HG02588 (cell line): Measurements from ENCODE around the gene NUFIP2.
"Not testable (repeated sequence)": the region's sequence is repeated elsewhere in the genome, so short reads cannot be mapped to it uniquely, and the experiment has no call there.

Experiments used
- ATAC-seq: cut with Tn5 transposase; IDR thresholded peaks from one replicate; pipeline ENCODE4 v1.9.1; 2021; ENCODE audit warnings: mild to moderate bottlenecking, moderate library complexity; ENCODE audit not compliant: unreplicated experiment

Gene NUFIP2

DNA sequence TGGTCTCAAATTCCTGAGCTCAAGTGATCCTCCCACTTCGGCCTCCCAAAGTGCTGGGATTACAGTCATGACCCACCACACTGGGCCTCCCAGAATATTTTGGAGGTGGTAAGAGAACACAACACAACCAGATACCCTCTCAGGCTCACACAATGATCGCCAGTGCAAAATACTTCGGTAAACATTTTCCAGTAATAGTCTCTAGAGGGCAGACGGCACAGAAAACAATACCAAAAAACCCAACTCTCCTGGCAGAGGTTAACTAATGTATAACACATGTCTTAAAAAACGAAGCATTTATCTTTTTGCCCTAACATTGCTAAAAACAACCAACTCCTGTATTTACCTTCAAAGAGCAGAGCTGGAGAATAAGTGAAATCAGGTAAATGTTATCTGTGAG lies 10.5 kb downstream of the NUFIP2 start:
- ATAC-seq, result no peak

DNA sequence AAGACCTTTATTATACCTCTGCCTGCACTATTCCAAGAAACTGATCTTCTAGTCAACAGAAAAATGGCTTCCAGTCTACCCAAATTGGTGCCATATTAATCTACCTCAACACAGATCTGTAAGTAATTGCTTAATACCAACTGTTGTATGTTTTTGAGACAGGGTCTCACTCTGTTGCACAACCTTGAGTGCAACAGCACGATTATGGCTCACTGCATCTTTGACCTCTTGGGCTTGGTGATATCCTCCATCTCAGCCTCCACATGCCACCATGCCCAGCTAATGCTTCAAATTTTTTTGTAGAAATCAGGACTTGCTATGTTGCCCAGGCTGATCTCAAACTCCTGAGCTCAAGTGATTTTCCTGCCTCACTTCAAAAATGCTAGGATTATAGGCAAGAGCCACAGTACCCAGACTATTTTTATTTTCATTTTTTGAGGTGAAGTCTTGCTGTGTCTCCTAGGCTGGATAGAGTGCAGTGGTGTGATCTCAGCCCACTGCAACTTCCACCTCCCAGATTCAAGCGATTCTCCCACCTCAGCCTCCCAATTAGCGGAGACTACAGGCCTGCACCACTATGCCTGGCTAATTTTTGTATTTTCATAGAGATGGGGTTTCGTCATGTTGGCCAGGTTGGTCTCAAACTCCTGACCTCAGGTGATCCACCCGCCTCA lies 14.4 kb downstream of the NUFIP2 start:
- ATAC-seq, result no peak

DNA sequence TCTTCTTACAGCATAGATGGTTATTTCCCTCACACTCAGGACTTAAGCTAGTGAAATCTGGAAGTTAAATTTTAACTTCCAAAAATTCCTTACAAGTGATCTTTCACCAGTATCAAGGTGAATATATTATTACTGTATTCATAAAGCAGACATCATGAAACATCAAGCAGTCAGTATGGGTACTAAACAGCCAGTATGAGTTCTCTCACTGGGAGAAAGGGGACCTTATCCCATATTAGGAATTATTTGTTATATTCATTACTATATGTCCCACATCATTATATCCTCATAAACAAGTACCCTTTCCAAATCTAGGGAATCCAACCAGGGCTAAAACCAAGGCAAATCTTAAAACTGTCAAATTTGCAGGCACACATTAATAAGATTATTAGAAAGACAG lies 15.3 kb downstream of the NUFIP2 start:
- no peak for ATAC-seq

DNA sequence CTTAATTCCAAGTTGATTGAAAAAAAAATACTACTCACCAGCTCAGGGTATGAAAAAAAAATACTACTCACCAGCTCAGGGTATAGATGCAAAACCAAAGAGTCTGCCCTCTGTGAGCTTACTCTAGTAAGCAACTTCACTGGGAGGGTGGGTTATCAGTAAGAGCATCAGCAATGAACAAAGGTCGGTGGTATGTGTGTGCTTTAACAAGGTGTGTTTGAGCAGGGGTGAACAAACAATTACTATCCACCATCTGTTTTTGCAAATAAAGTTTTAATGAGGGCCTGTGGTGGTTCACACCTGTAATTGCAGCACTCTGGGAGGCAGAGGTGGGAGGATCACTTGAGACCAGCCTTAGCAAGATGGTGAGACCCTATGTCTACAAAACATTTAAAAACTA lies 20.0 kb downstream of the NUFIP2 start:
- no peak for ATAC-seq

DNA sequence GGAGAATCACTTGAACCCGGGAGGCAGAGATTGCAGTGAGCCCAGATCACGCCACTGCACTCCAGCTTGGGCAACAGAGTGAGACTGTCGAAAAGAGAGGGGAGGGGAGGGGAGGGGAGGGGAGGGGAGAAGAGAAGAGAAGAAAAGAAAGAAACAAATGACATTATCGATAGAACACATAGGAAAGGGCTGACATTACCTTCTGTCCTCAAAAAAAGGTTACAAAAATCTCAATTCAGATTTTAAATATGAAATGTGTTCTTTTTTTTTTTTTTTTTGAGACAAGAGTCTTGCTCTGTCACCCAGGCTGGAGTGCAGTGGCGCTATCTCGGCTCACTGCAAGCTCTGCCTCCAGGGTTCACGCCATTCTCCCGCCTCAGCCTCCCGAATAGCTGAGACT lies 22.0 kb downstream of the NUFIP2 start:
- not testable (repeated sequence) for ATAC-seq

DNA sequence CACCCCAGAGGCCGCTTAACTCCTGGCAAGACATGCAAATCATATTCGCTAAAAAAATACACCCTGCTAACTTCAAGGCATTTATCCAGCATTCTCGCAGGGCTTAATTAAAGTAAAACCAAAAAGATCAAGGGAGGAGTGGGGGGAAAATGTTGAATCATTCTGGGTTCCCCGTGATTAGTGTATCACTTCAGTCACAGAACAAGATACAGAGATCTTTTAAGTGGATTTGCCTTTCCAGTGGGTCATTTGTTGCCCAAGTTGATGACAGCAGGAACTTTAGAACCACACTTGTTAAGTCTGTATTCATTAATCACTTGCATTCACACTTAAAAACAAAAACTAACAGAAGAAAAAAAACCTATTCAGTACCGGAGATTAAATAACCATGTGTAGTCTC lies 30.0 kb downstream of the NUFIP2 start:
- no peak for ATAC-seq

DNA sequence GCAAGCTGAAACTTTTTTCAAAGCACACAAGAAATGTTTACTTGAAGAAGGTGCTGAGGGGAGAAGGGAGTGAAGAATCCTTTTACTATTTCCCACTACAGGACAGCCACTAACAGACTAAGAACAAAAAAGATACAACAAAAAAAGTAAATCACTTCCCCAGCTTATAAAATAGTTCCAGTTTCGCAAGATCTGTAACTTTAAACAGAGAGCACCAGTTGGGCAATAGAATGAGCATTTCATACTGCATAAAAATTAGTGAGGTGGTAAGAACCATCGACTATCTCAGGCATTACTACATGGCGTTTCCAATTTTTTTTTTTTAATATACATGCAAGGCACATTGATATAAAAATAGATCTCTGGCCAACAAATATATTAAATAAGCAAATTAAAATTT lies 36.2 kb downstream of the NUFIP2 start:
- no peak for ATAC-seq

DNA sequence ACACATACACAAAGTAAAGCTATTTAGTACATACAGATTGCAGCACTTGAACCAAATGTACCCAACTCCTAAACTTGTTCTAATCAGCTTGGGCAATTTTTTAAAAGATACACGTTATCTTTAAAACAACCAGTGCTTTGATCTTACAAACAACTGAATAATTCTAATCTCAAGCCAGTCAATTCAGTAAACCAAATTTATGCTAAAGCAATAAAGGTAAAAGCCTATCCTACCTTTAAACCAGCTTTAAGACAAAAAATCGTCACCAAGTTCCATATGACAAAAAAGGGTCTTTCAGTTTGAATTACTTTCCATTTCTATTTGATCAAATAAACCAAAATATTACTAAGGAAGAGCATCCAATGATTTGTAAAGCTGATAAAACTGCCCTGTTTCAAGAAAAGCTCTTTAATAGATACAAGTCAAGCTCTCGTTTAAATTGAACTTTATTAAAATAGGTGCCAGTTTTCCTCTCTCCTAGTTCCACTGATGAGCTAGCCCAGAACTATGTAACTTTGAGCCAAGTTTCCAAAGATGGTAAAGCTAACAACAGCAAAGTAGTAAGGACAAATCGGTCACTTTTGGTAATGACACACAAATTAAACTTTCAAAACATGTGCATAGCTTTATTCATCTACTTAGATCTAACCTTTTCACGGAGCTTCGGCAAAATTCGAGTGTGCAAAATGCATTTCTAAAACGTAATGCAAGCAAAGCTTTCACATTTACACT lies 37.0 kb downstream of the NUFIP2 start:
- ATAC-seq, result no peak

DNA sequence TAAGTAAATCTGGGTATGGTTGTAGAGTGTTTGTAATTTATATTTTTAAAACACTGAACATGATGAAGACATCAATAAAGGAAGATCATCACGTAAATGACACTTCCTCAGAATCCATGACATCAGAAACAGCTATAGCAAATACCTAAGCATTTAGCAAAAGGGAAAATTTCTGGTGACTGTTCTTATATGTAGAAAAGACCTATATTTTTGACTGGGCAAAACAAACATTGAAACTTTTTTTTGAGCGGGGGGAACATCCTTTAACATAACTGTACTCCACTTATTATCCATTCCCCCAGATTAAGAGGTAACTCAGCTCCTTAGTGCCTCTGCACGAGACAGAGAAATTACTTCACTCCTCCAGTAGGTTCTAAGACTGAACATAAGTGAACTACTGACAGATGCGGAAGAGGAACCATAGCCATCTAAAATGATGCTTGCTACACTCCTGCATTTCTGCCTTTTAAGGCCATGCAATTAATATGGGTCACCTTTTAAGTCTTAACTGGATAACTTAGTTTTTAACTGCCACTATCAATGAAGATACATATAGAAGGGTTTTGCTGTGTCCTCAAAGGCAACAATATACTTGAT lies 37.9 kb downstream of the NUFIP2 start:
- ATAC-seq, result no peak

DNA sequence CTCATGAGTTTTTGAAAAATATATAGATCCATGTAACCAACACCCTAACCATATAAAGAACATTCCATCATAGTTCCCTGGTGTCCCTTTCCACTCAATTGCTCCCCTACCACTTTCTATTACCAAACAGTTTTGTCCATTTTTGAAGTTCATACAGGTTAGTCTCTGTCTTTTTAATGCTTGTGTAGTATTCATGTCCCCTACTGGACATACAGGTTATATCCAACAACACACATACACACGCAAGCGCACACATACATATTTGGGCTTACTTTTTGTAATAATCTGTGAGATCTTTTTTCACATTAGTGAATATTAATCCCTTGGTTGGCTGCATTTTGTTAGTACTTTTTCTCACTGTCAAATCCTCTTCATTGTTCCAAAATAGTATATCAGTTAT lies 40.9 kb downstream of the NUFIP2 start:
- no peak for ATAC-seq

DNA sequence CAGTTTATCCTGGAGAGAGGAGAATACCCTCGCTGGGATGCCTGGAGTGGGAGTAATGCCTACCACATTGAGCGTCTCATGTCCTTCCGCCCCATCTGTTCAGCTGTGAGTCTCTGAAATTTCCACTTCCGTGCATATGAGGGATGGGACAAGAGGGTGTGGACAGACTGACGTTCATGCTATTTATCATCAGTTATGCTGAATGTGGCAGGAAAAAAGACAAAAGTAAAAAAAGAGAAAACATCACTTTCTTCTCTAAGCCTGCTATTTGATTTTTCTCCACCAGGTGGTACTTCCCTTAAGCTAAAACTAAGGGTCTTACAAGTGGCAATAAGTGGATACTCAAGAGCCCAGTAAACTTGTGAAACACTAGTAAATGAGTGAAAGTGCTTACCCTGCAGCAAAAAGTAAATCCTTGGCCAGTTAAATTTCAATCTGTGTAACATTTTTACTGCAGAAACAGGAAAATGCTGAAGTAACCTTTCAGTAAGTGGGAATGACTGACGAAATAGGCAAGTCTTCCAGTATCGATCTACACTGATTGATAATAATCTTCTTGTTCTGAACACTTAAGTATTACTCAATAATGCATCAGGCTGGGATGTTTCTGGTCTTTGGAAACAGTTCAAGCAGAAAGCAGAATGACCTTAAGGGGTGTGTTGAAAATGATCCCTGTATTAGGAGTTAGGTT lies 41.7 kb downstream of the NUFIP2 start:
- ATAC-seq, result no peak

DNA sequence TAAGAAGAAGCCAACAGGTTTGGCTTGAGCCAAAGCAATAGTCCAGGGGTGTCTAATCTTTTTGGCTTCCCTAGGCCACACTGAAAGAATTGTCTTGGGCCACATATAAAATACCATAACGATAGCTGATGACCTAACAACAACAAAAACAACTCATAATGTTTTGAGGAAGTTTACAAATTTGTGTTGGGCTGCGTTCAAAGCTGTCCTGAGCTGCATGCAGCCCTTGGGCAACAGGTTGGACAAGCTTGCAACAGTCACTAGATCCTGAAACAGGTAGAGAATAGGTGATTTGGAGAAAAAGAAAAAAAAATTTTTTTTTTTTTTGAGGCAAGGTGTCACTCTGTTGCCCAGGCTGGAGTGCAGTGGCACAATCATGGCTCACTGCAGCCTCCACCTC lies 42.8 kb downstream of the NUFIP2 start:
- no peak for ATAC-seq

DNA sequence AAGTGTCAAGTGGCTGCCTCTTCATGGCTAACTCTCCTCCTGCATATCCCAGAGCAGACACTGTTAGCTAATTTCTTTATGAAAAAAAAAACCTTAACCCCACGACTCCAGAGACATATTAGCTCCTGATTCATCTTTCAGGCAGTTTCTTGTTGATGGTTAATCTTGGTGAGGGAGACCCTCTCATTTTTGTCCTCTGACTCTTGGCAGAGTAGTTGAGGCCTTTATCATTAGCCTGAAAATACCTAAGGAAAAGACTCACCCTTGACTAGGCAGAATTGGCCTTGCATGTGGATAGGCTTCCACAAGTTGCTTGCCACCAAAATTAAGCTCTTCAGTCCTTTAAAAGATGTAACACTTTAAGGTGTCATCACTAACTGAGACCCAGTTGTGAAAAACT lies 43.3 kb downstream of the NUFIP2 start:
- no peak for ATAC-seq

DNA sequence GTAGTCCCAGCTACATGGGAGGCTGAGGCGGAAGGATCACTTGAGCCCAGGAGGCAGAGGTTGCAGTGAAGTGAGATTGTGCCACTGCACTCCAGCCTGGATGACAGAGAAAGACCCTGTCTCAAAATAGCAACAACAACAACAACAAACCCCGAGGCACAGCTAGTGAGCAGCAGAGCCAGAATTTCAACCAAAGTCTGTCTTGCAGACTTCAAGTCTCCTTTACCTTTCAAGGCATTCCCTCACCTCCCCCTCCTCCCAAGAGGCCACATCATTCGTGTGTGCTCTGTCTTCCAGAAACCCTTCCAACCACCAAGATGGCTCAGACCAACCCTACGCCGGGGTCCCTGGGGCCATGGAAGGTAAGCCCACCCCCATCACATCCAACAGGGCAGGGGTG lies 45.1 kb downstream of the NUFIP2 start:
- ATAC-seq, result no peak

DNA sequence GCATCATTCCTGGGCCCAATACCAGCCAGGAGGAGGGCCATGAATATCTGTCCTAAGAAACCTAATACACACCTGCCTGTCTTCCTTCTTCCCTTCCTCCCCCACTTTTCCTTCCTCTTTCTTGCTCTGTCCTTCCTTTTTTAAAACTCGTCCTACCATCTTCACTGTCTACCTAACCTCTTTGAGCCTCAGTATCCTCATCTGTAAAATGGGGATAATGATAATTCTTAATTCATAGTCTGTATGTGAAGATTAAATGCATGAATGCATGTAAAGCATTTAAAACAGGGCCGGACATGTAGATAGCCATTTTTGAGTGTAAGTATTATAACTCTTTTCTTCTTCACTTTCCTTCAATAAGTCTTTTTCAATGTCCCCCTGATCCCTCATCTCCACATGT lies 46.7 kb downstream of the NUFIP2 start:
- ATAC-seq, result no peak

DNA sequence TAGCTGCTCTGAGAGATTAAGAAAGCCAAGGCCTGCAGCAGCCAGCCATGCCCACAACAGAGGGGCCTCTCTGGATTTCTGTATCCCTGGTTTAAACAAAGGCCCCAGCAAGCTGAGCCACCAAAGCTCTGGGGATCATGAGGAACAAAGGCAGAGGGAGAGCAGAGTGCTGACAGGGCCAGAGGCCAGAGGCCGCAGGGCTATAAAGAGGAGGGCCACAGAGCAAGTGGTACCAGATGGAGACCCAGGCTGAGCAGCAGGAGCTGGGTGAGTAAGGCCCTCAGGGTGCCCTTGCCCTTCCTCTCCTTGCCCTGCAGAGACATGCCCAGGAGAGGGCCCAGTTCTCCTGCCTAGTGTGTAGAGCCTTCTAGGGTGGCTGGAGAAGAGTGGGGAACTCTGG lies 47.3 kb downstream of the NUFIP2 start, which contains the start of gene CRYBA1:
TSS of gene CRYBA1 (plus strand) at position 232 of the 400 bp plus-strand sequence. CDS start at position 237, 5 bp downstream.
- no peak for ATAC-seq

DNA sequence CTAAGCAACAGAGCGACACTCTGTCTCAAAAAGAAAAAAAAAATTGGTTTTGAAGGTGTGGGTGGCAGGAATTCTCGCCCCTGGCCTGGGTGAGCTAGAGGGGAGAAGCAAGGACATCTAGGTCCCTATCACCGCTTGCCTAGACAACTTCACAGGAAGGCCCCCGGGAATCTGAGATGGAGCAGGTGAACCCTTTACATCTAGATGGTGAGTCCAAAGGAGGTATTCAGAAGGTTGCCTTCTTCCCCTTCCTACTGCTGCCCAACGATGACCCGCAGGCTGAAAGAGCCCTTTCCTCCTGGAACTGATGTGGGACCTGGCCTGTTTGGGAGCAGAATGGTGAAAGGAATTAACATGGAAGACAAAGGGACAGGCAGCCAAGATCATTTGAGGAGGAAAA lies 48.5 kb downstream of the NUFIP2 start:
- no peak for ATAC-seq

DNA sequence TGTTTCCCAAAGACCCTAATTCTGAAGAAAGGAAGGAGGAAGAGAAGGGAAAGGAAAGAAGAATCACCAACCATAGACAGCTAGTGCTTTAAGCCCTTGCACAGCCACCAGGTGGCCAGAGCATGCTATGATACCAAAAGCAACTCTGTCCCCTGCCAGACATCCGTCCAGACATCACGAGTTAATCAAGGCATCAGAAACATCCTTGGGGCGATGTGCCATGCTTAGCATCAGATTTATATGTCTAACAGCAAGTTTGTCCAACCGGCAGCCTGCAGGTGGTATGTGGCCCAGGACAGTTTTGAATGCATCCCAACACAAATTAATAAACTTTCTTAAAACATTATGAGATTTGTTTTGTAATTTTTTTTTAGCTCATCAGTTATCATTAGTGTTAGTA lies 50.2 kb downstream of the NUFIP2 start:
- ATAC-seq, result no peak

DNA sequence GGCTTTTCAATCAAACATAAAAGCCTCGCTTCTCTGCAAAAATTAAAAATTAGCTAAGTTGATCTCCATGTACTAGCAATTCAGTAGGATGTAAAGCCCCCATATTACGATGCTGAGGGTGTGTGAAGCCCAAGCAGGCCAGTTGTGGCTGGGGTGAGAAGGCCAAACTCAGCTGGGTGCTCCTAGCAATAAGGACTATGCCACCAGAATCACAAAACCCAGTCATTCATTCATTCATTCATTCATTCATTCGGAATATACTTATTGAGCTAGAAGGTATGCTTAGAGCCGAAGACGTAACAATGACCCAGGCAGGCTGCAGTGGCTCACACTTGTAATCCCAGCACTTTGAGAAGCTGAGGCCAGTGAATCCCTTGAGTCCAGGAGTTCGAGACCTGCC lies 51.2 kb downstream of the NUFIP2 start:
- ATAC-seq, result no peak

DNA sequence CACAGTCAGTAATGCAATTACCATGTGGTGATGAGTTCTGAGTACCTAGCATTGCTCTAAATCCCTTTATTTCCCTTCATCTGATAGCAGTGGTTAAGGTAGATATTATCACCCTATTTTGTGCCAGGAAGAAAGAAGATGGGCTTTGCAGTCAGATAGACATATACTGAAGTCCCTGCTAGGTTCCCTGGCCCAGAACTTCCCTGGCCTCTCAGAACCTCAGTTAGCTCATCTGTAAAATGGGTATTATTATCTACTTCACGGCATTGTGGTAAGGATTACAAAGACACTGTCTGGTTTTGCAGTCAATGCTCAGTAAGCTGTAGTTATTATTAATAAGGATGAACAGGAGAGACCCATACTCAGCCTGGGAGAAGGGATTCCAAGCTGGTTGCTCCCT lies 51.9 kb downstream of the NUFIP2 start:
- ATAC-seq, result no peak
